Ovary (tissue), 9 donors: ENCODE measurements around the gene PLG. TPM values are rescaled to one million over a fixed set of nuclear protein-coding genes. Genes with fewer than 3 reads are reported as not detected.

Experiments used
- DNase-seq, 5 donors: peaks; one replicate each; pipeline ENCODE4 v3.0.0-alpha.2; 2019 to 2020
- H3K27ac ChIP-seq, 2 donors: fragments of 200-600 bp; one replicate each; pipeline versions ENCODE4 v1.5.1 to v1.8.0; 2019 to 2022
- H3K27me3 ChIP-seq: fragments of 200-600 bp; one replicate; pipeline ENCODE4 v1.8.0; 2022
- H3K36me3 ChIP-seq: fragments of 200-600 bp; sonication (generic); one replicate; pipeline ENCODE4 v1.5.1; 2019
- H3K4me1 ChIP-seq: one replicate; pipeline ENCODE4 v1.8.1; 2013; ENCODE audit warnings: mild to moderate bottlenecking, moderate library complexity; ENCODE audit not compliant: insufficient read depth
- H3K4me3 ChIP-seq: fragments of 200-600 bp; sonication (generic); one replicate; pipeline ENCODE4 v1.5.1; 2017
- H3K9me3 ChIP-seq, 2 donors: fragments of 200-600 bp in 1 of 2; sonication (generic) in 1 of 2; one replicate each; pipeline versions ENCODE4 v1.5.1 to v1.8.1; 2013 to 2019; ENCODE audit warnings: mild to moderate bottlenecking in 1 of 2, moderate library complexity in 1 of 2
- EP300 ChIP-seq: sonication (generic); formaldehyde crosslinking; IDR thresholded peaks from one replicate; pipeline ENCODE4 v1.6.1; 2017; ENCODE audit warnings: antibody characterized with exemption
- POLR2A ChIP-seq: fragments of 450-650 bp; IDR thresholded peaks from one replicate; pipeline ENCODE4 v1.6.1; 2017; ENCODE audit warnings: antibody characterized with exemption, mild to moderate bottlenecking, moderate library complexity
- WGBS, 3 donors: extraction: QIAGEN DNeasy Blood & Tissue Kit in 1 of 3; methylation state at CpG; one replicate each; pipeline versions ENCODE4 v1.1.5 to v1.1.7; 2013 to 2017; 5-methylcytosine and 5-hydroxymethylcytosine counted together
- intact Hi-C, 4 donors: fragments of 100-400 bp; cut with DNase I; formaldehyde crosslinking; loops; one replicate each; pipeline versions ENCODE4 v1.11.0 to v1.15.1; 2022 to 2023
- polyA plus RNA-seq, 2 donors: library from polyadenylated mRNA; stranded (reverse); fragments of 200-250 nt in 1 of 2; fragments of 350-450 nt in 1 of 2; fragmentation: Illumina TruSeq in 1 of 2; extraction: RNeasy Lipid Tissue Mini Kit (QIAGEN cat#74804) in 1 of 2; gene quantifications; one replicate each; pipeline ENCODE4 v1.2.3, GENCODE V29; 2013 to 2014
- total RNA-seq, 7 donors: library from RNA; depleted of rRNA in 2 of 7; stranded (reverse); fragments of >200 nt in 2 of 7; fragmentation: NEBNext Ultra II Directional in 3 of 7; extraction: Animal tissue kit (Norgen Biotek cat#: 25700) in 3 of 7; gene quantifications; one replicate each; pipeline versions ENCODE4 v1.1.0 to v1.2.4, GENCODE V29; 2016 to 2023
- TF ChIP-seq, protein P1 (sequence below), 3 donors: fragments of 450-650 bp in 2 of 3; fragments of 200-600 bp in 1 of 3; IDR thresholded peaks; one replicate each; pipeline versions ENCODE4 v1.5.1 to v1.8.0; 2016 to 2022; ENCODE audit warnings: antibody characterized with exemption in 3 of 3, mild to moderate bottlenecking in 1 of 3
- donor health status: DM: no; HTN: no; CAD: no; lungs with moderate emphysema.
- donor health status: DM: no; HTN: no; CAD: no.
- donor health status: Bipolar disorder and iron deficiency.
- donor health status: DM: yes; HTN: yes; CAD: no.
- donor health status: DM: no; HTN: no; CAD: no.
- donor health status: DM: yes; HTN: yes; CAD: no.

PLG gene
- total and polyA plus RNA-seq, 9 donors, result 0.11 to 1.4 (median 0.38) TPM; not detected in 4

DNA sequence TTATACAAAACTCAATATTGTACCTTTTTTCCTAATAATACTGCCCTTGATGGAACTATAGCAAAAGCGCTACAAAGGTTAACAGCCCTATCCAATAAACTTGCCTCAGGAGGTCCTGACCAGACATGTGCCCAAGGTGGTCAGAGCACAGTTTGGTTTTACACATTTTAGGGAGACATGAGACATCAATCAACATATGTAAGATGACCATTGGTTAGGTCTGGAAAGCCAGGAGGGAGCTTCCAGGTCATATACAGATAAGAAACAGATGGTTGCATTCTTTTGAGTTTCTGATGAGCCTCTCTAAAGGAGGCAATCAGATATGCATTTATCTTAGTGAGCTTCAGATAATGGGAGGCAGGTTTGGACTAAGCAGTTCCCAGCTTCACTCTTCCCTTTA lies 91.6 kb downstream of the PLG start:
- Histone ChIP-seq H3K27ac (no peak overlapping the region), H3K4me3 (no peak overlapping the region), H3K9me3 (no peaks in the 10 kb centered on the region), H3K36me3 (no peaks in the 10 kb centered on the region), H3K4me1 (no peaks in the 10 kb centered on the region), H3K27me3 (no peaks in the 10 kb centered on the region)
- 77 to 96% (median 91%) methylated on average over 1 of the region's 1 CpG for WGBS, 3 donors
- intact Hi-C loops, result no loop called here
- TF ChIP-seq EP300 (no peak), POLR2A (no peak)
- TF ChIP-seq, protein P1, sequence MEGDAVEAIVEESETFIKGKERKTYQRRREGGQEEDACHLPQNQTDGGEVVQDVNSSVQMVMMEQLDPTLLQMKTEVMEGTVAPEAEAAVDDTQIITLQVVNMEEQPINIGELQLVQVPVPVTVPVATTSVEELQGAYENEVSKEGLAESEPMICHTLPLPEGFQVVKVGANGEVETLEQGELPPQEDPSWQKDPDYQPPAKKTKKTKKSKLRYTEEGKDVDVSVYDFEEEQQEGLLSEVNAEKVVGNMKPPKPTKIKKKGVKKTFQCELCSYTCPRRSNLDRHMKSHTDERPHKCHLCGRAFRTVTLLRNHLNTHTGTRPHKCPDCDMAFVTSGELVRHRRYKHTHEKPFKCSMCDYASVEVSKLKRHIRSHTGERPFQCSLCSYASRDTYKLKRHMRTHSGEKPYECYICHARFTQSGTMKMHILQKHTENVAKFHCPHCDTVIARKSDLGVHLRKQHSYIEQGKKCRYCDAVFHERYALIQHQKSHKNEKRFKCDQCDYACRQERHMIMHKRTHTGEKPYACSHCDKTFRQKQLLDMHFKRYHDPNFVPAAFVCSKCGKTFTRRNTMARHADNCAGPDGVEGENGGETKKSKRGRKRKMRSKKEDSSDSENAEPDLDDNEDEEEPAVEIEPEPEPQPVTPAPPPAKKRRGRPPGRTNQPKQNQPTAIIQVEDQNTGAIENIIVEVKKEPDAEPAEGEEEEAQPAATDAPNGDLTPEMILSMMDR (IDR thresholded peaks at IDR 0.05), result no peak
- DNase-seq, result no peak

- TF ChIP-seq EP300, result no peak
- TF ChIP-seq, protein P1 (IDR thresholded peaks at IDR 0.05), result no peak
- no peak for TF ChIP-seq POLR2A
- H3K27me3 ChIP-seq, result no peaks in the 10 kb centered on the region
- 0 to 10% (median 3%) methylated on average over 1 of the region's 1 CpG for WGBS, 3 donors
- no peaks in the 10 kb centered on the region for H3K9me3 ChIP-seq
- DNase-seq, result no peak
- no peaks in the 10 kb centered on the region for H3K4me1 ChIP-seq
- no peak overlapping the region for H3K27ac ChIP-seq
- intact Hi-C loops, result no loop called here
- no peaks in the 10 kb centered on the region for H3K36me3 ChIP-seq
- H3K4me3 ChIP-seq, result no peak overlapping the region
Observed at GRCh38 chr6:160795721-160796120, 93.7 kb downstream of the PLG start.

DNA sequence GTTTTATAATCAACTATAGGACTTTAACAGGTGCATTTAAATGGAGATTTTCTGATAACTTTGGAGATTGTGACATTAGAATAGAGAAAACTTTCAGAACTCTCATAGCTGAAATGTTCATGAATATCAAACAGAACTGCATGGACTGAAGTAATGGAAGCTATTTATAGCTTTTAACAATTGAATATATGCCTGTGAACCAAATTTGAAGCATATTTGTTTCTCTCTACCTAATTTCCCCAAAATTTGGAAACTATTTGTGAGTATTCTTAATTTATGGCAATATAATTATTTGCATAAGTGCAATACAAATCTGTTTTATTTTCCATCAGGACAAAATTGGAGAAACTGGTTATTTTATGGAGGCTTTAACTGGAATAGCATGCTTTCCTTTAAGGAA lies 96.6 kb downstream of the PLG start:
- H3K4me3 ChIP-seq, result no peak overlapping the region
- H3K36me3 ChIP-seq, result no peaks in the 10 kb centered on the region
- no peaks in the 10 kb centered on the region for H3K27me3 ChIP-seq
- DNase-seq, result no peak
- intact Hi-C loops, result no loop called here
- H3K9me3 ChIP-seq, result no peaks in the 10 kb centered on the region
- no peak overlapping the region for H3K27ac ChIP-seq
- TF ChIP-seq, protein P1 (IDR thresholded peaks at IDR 0.05), result no peak
- TF ChIP-seq EP300 (no peak), POLR2A (no peak)
- no peaks in the 10 kb centered on the region for H3K4me1 ChIP-seq

DNA sequence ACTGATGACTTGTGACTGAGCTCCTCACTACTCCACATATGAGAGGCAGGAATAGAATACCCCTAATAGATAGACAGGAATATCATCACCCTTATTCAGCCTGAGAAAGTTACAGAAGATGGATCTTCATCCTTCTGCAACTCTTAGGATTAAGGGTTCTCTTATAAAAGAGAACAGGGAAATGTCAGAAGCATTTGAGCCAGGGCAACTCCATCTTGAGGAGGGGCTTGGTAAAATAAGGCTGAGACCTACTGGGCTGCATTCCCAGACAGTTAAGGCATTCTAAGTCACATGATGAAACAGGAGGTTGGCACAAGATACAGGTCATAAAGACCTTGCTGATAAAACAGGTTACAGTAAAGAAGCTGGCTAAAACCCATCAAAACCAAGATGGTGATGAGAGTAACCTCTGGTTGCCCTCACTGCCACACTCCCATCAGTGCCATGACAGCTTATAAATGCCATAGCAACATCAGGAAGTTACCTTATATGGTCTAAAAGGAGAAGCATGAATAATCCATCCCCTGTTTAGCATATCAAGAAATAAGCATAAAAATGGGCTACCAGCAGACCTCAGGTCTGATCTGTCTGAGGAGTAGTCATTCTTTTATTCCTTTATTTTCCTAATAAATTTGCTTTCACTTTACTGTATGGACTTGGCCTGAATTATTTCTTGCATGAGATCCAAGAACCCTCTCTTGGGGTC lies 97.9 kb downstream of the PLG start:
- Histone ChIP-seq H3K4me3 (no peak overlapping the region), H3K36me3 (no peaks in the 10 kb centered on the region), H3K27ac (no peak overlapping the region), H3K4me1 (no peaks in the 10 kb centered on the region), H3K27me3 (no peaks in the 10 kb centered on the region), H3K9me3 (no peaks in the 10 kb centered on the region)
- no peak for DNase-seq
- TF ChIP-seq POLR2A (no peak), EP300 (no peak)
- TF ChIP-seq, protein P1 (IDR thresholded peaks at IDR 0.05), result no peak
- intact Hi-C loops, result no loop called here
